Testis (tissue), 3 donors: ENCODE results near the gene PGM2L1. TPM values are rescaled to one million over a fixed set of nuclear protein-coding genes. Genes with fewer than 3 reads are reported as not detected.
"Not testable (repeated sequence)": the region's sequence is repeated elsewhere in the genome, so short reads cannot be mapped to it uniquely, and the experiment has no call there.

Experiments used
- DNase-seq: peaks from one replicate; pipeline ENCODE4 v3.0.0-alpha.2; 2019
- H3K27ac ChIP-seq, 2 donors: fragments of 200-600 bp; sonication (generic); one replicate each; pipeline ENCODE4 v1.5.1; 2019
- H3K27me3 ChIP-seq: fragments of 200-600 bp; sonication (generic); one replicate; pipeline ENCODE4 v1.5.1; 2019
- H3K36me3 ChIP-seq: fragments of 200-600 bp; sonication (generic); one replicate; pipeline ENCODE4 v1.5.1; 2017; ENCODE audit warnings: low read depth; ENCODE audit errors: missing control alignments
- H3K4me1 ChIP-seq: fragments of 200-600 bp; sonication (generic); one replicate; pipeline ENCODE4 v1.5.1; 2019
- H3K4me3 ChIP-seq, 2 donors: fragments of 200-600 bp; sonication (generic); one replicate each; pipeline ENCODE4 v1.5.1; 2017 to 2019
- H3K9me3 ChIP-seq: fragments of 200-600 bp; sonication (generic); one replicate; pipeline ENCODE4 v1.5.1; 2017
- CTCF ChIP-seq, 3 experiments: fragments of 450-650 bp in 2 of 3; fragments of 200-600 bp in 1 of 3; sonication (generic) in 1 of 3; IDR thresholded peaks; one replicate each; pipeline ENCODE4 v1.5.1; 2016 to 2019; ENCODE audit warnings: antibody characterized with exemption in 3 of 3, mild to moderate bottlenecking in 2 of 3, moderate library complexity in 1 of 3
- POLR2A ChIP-seq: fragments of 450-650 bp; IDR thresholded peaks from one replicate; pipeline ENCODE4 v1.6.1; 2017; ENCODE audit warnings: antibody characterized with exemption, mild to moderate bottlenecking, moderate library complexity
- WGBS, 2 donors: methylation state at CpG; one replicate each; pipeline ENCODE4 v1.1.5; 2018; 5-methylcytosine and 5-hydroxymethylcytosine counted together
- intact Hi-C: fragments of 100-400 bp; cut with DNase I; formaldehyde crosslinking; loops from one replicate; pipeline ENCODE4 v1.15.1; 2023; ENCODE audit warnings: low total_unique reads
- polyA plus RNA-seq: library from polyadenylated mRNA; stranded (reverse); fragments of 350-450 nt; fragmentation: Illumina TruSeq; extraction: RNeasy Lipid Tissue Mini Kit (QIAGEN cat#74804); gene quantifications from one replicate; pipeline ENCODE4 v1.2.3, GENCODE V29; 2014; ENCODE audit warnings: low read depth, low replicate concordance; ENCODE audit not compliant: insufficient read depth
- total RNA-seq, 2 donors: library from RNA; depleted of rRNA; stranded (reverse); fragments of >200 nt; gene quantifications; one replicate each; pipeline ENCODE4 v1.2.3, GENCODE V29; 2016

The PGM2L1 gene
- total and polyA plus RNA-seq, 3 donors from 2014 or later, result 1.8 to 2.4 (median 2.0) TPM

GRCh38 chr11:74417860-74418508 is 19.8 kb upstream of the PGM2L1 start:
- TF ChIP-seq POLR2A, result no peak
- no peak for TF ChIP-seq CTCF (IDR thresholded peaks at IDR 0.05)
- no peaks in the 10 kb centered on the region for H3K4me1 ChIP-seq
- no peak overlapping the region for H3K27ac ChIP-seq
- no peak for DNase-seq
- H3K4me3 ChIP-seq, result no peak overlapping the region
- H3K9me3 ChIP-seq, result no peaks in the 10 kb centered on the region
- 84 to 85% methylated on average over 4 of the region's 4 CpGs for WGBS, 2 donors
- no peaks in the 10 kb centered on the region for H3K36me3 ChIP-seq
- intact Hi-C loops, result no loop called here
- no peaks in the 10 kb centered on the region for H3K27me3 ChIP-seq

GRCh38 chr11:74417379-74417804 is 19.2 kb upstream of the PGM2L1 start:
- no peak for DNase-seq
- 48% methylated on average over 1 of the region's 1 CpG for WGBS, 2 donors

GRCh38 chr11:74416974-74417373 is 18.7 kb upstream of the PGM2L1 start:
- H3K27ac ChIP-seq, H3K9me3 ChIP-seq, DNase-seq, H3K4me3 ChIP-seq, intact Hi-C loops, H3K4me1 ChIP-seq, H3K36me3 ChIP-seq, H3K27me3 ChIP-seq: not testable (repeated sequence)
- 87 to 93% methylated on average over 1 of the region's 1 CpG for WGBS, 2 donors

More at GRCh38 chr11:74417379-74417804, 19.2 kb upstream of the PGM2L1 start:
- Histone ChIP-seq H3K27ac (no peak overlapping the region), H3K4me3 (no peak overlapping the region), H3K36me3 (no peaks in the 10 kb centered on the region), H3K9me3 (no peaks in the 10 kb centered on the region), H3K27me3 (no peaks in the 10 kb centered on the region), H3K4me1 (no peaks in the 10 kb centered on the region)
- intact Hi-C loops, result no loop called here
- TF ChIP-seq CTCF (IDR thresholded peaks at IDR 0.05), result no peak
- no peak for TF ChIP-seq POLR2A

- Histone ChIP-seq H3K27ac (no peak overlapping the region), H3K36me3 (no peaks in the 10 kb centered on the region), H3K4me1 (no peaks in the 10 kb centered on the region), H3K27me3 (no peaks in the 10 kb centered on the region), H3K9me3 (no peaks in the 10 kb centered on the region), H3K4me3 (no peak overlapping the region)
- WGBS, 2 donors, result 57 to 59% methylated on average over 11 of the region's 11 CpGs
- DNase-seq, result no peak
- TF ChIP-seq CTCF (IDR thresholded peaks at IDR 0.05) (no peak), POLR2A (no peak)
- intact Hi-C loops, result no loop called here
Measured at GRCh38 chr11:74412733-74413359, 14.6 kb upstream of the PGM2L1 start.

GRCh38 chr11:74412321-74412720 is 14.1 kb upstream of the PGM2L1 start:
- no peak for TF ChIP-seq CTCF (IDR thresholded peaks at IDR 0.05)
- no peak for TF ChIP-seq POLR2A
- no peak overlapping the region for H3K27ac ChIP-seq
- H3K36me3 ChIP-seq, result no peaks in the 10 kb centered on the region
- no peaks in the 10 kb centered on the region for H3K4me1 ChIP-seq
- H3K27me3 ChIP-seq, result no peaks in the 10 kb centered on the region
- intact Hi-C loops, result no loop called here
- no peak for DNase-seq
- no peaks in the 10 kb centered on the region for H3K9me3 ChIP-seq
- 64 to 83% methylated on average over 2 of the region's 2 CpGs for WGBS, 2 donors
- H3K4me3 ChIP-seq, result no peak overlapping the region
